SU-DHL-6 (cell line): ENCODE data around the gene FERD3L.

Experiments used
- H2AFZ ChIP-seq: fragments of 200-600 bp; sonication (generic); 2 replicates; pipeline ENCODE4 v1.6.1; 2014; ENCODE audit warnings: low read depth, mild to moderate bottlenecking, moderate library complexity, mixed read lengths, antibody characterized with exemption, low read length; ENCODE audit not compliant: severe bottlenecking
- H3F3A ChIP-seq: fragments of 200-600 bp; shearing (Covaris generic); 2 replicates; pipeline ENCODE4 v1.6.0; 2016; ENCODE audit warnings: antibody characterized with exemption, mild to moderate bottlenecking; ENCODE audit not compliant: insufficient read depth
- H3K27ac ChIP-seq: fragments of 200-600 bp; sonication (generic); 2 replicates; pipeline ENCODE4 v1.5.1; 2016; ENCODE audit warnings: low read depth, mild to moderate bottlenecking, low read length, moderate library complexity, mixed read lengths
- H3K27me3 ChIP-seq: fragments of 200-600 bp; sonication (generic), shearing (Covaris generic); 2 replicates; pipeline ENCODE4 v1.6.0; 2014; ENCODE audit warnings: mild to moderate bottlenecking, low read length
- H3K36me3 ChIP-seq: fragments of 200-600 bp; sonication (generic); 2 replicates; pipeline ENCODE4 v1.6.1; 2014; ENCODE audit warnings: mild to moderate bottlenecking, low read length, mixed read lengths
- H3K4me2 ChIP-seq: fragments of 300-600, 200-600 bp; shearing (Covaris generic), sonication (generic); 2 replicates; pipeline ENCODE4 v1.6.0; 2014; ENCODE audit warnings: low read length, low read depth, mild to moderate bottlenecking; ENCODE audit not compliant: poor library complexity, severe bottlenecking
- H3K4me3 ChIP-seq: fragments of 200-600 bp; sonication (generic); 2 replicates; pipeline ENCODE4 v1.5.1; 2014; ENCODE audit warnings: antibody characterized with exemption, low read length, mild to moderate bottlenecking, mixed read lengths; ENCODE audit not compliant: insufficient read depth, poor library complexity, severe bottlenecking
- H3K79me2 ChIP-seq: fragments of 200-600 bp; sonication (generic); 2 replicates; pipeline ENCODE4 v1.6.1; 2014; ENCODE audit warnings: mild to moderate bottlenecking, low read length, moderate library complexity; ENCODE audit not compliant: insufficient read depth
- H3K9ac ChIP-seq: fragments of 200-600 bp; sonication (generic); 2 replicates; pipeline ENCODE4 v1.7.0; 2014; ENCODE audit warnings: mild to moderate bottlenecking, low read length
- H3K9me2 ChIP-seq: fragments of 200-600 bp; sonication (generic); replicated peaks from 2 replicates; pipeline ENCODE4 v1.6.1; 2014; ENCODE audit warnings: low read length; ENCODE audit not compliant: insufficient read depth
- H3K9me3 ChIP-seq: fragments of 200-600 bp; sonication (generic); 2 replicates; pipeline ENCODE4 v1.6.1; 2014; ENCODE audit warnings: low read length, mixed read lengths; ENCODE audit not compliant: insufficient read depth
- H4K20me1 ChIP-seq: fragments of 200-600 bp; sonication (generic); 2 replicates; pipeline ENCODE4 v1.6.1; 2014; ENCODE audit warnings: low read depth, mild to moderate bottlenecking, antibody characterized with exemption, low read length, moderate library complexity, mixed read lengths
- CTCF ChIP-seq: fragments of 200-600 bp; sonication (generic); IDR thresholded peaks from one replicate; pipeline ENCODE4 v1.5.1; 2017; ENCODE audit warnings: antibody characterized with exemption, mild to moderate bottlenecking, low read length, moderate library complexity; ENCODE audit not compliant: insufficient read depth, poor library complexity, severe bottlenecking
- EZH2phosphoT487 ChIP-seq: fragments of 200-600 bp; sonication (generic), shearing (Covaris generic); conservative IDR thresholded peaks from 2 replicates; pipeline ENCODE4 v1.6.1; 2018; ENCODE audit warnings: mild to moderate bottlenecking, antibody characterized with exemption, low read length, moderate library complexity, mixed read lengths

FERD3L gene

GRCh38 chr7:19177269-19177668 lies 32.0 kb upstream of the FERD3L start:
- H3K36me3 ChIP-seq, result no peaks in the 10 kb centered on the region
- no peaks in the 10 kb centered on the region for H3K79me2 ChIP-seq
- no peaks in the 10 kb centered on the region for H3F3A ChIP-seq
- no peaks in the 10 kb centered on the region for H3K9me3 ChIP-seq
- no peak for TF ChIP-seq EZH2phosphoT487
- TF ChIP-seq CTCF, result no peak
- H3K27ac ChIP-seq, result no peak overlapping the region
- H3K27me3 ChIP-seq, result no peaks in the 10 kb centered on the region
- H3K4me2 ChIP-seq, result no peak overlapping the region
- no peak overlapping the region for H3K4me3 ChIP-seq
- no peaks in the 10 kb centered on the region for H4K20me1 ChIP-seq
- H3K9me2 ChIP-seq, result no peaks in the 10 kb centered on the region
- H3K9ac ChIP-seq, result no peak overlapping the region
- H2AFZ ChIP-seq, result no peak overlapping the region

GRCh38 chr7:19175241-19175640 lies 30.0 kb upstream of the FERD3L start:
- Histone ChIP-seq H3K27me3 (no peaks in the 10 kb centered on the region), H3K9me2 (no peaks in the 10 kb centered on the region)
- no peak for TF ChIP-seq CTCF
- no peak for TF ChIP-seq EZH2phosphoT487

GRCh38 chr7:19161671-19162070 lies 16.4 kb upstream of the FERD3L start:
- no peak for TF ChIP-seq CTCF
- no peaks in the 10 kb centered on the region for H4K20me1 ChIP-seq
- no peak overlapping the region for H3K4me3 ChIP-seq
- H2AFZ ChIP-seq, result no peak overlapping the region
- no peak overlapping the region for H3K9ac ChIP-seq
- H3K36me3 ChIP-seq, result no peaks in the 10 kb centered on the region
- no peak overlapping the region for H3K27ac ChIP-seq
- no peaks in the 10 kb centered on the region for H3K9me2 ChIP-seq
- H3K79me2 ChIP-seq, result no peaks in the 10 kb centered on the region
- H3K27me3 ChIP-seq, result no peaks in the 10 kb centered on the region
- no peak overlapping the region for H3K4me2 ChIP-seq
- no peaks in the 10 kb centered on the region for H3K9me3 ChIP-seq
- no peaks in the 10 kb centered on the region for H3F3A ChIP-seq

More at GRCh38 chr7:19175241-19175640, 30.0 kb upstream of the FERD3L start:
- no peak overlapping the region for H3K4me2 ChIP-seq
- H3F3A ChIP-seq, result no peaks in the 10 kb centered on the region
- H3K27ac ChIP-seq, result no peak overlapping the region
- H3K36me3 ChIP-seq, result no peaks in the 10 kb centered on the region
- H3K4me3 ChIP-seq, result no peak overlapping the region
- H3K9me3 ChIP-seq, result no peaks in the 10 kb centered on the region
- H4K20me1 ChIP-seq, result no peaks in the 10 kb centered on the region
- no peak overlapping the region for H3K9ac ChIP-seq
- H3K79me2 ChIP-seq, result no peaks in the 10 kb centered on the region
- H2AFZ ChIP-seq, result no peak overlapping the region

- Histone ChIP-seq H3K79me2 (no peaks in the 10 kb centered on the region), H3K27ac (no peak overlapping the region), H3K9me2 (no peaks in the 10 kb centered on the region), H3K36me3 (no peaks in the 10 kb centered on the region), H3F3A (no peaks in the 10 kb centered on the region), H3K9ac (no peak overlapping the region), H4K20me1 (no peaks in the 10 kb centered on the region), H3K27me3 (no peaks in the 10 kb centered on the region), H2AFZ (no peak overlapping the region), H3K4me3 (no peak overlapping the region), H3K4me2 (no peak overlapping the region), H3K9me3 (no peaks in the 10 kb centered on the region)
- TF ChIP-seq EZH2phosphoT487 (no peak), CTCF (no peak)
Measured at GRCh38 chr7:19146699-19147098, 1.5 kb upstream of the FERD3L start.
